IMR-90 (cell line): ENCODE results near the gene EPHA2.

ENCODE experiments used
- CTCF ChIP-seq: conservative IDR thresholded peaks from 2 replicates; pipeline ENCODE4 v1.5.1; 2012; ENCODE audit warnings: mild to moderate bottlenecking, low read depth, low read length, improper control_type of control experiment
- MXI1 ChIP-seq: IDR thresholded peaks from 2 replicates; pipeline ENCODE4 v1.6.1; 2012; ENCODE audit warnings: low read depth, mild to moderate bottlenecking, low read length, moderate library complexity, borderline replicate concordance
- POLR2A ChIP-seq: IDR thresholded peaks from 2 replicates; pipeline ENCODE4 v1.6.1; 2012; ENCODE audit warnings: mild to moderate bottlenecking, low read depth, low read length

DNA sequence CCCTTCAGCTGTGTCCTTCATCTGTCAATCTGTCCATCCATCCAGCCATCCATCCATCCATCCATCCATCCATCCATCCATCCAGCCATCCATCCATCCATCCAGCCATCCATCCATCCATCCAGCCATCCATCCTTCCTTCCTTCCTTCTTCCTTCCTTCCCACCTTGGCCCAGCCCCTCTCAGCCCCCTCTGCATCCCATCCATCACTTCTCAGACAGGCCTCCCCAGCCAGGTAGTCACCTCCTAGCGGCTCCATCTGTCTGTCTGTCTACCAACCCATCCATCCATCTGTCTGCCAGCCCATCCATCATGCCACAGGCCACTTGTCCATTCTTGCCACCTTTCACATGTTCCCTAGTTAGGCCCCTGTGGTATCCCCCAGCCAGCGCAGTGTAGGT, 10.2 kb upstream of the EPHA2 start:
- TF ChIP-seq MXI1 (no peak), CTCF (no peak), POLR2A (no peak)
